Panc1 (cell line): ENCODE measurements around the gene CNKSR3. TPM values are rescaled to one million over a fixed set of nuclear protein-coding genes. Genes with fewer than 3 reads are reported as not detected.

Source experiments
- ATAC-seq: fragments of 200-7000 bp; cut with Tn5 transposase; 2 replicates; pipeline ENCODE4 v1.9.1; 2020; ENCODE audit warnings: mild to moderate bottlenecking, moderate library complexity
- BruUV-seq: library from RNA; stranded (reverse); fragments of 400-500 nt; replicated peaks from 2 replicates; lab custom pipeline; 2021; lab: Mats Ljungman, UMichigan
- CTCF ChIA-PET: fragments of 300-600 bp; sonication (Branson Sonifier 250); formaldehyde crosslinking; loops from one replicate; lab custom pipeline; 2022; ENCODE audit warnings: antibody characterized with exemption; lab: Charles Lee
- POLR2A ChIA-PET: fragments of 300-600 bp; sonication (Branson Sonifier 250); formaldehyde crosslinking; loops from one replicate; lab custom pipeline; 2022; ENCODE audit warnings: antibody characterized with exemption; lab: Charles Lee
- DNase-seq: peaks from one replicate; pipeline ENCODE4 v3.0.0-alpha.2; 2010; ENCODE audit warnings: low read depth, low spot score
- H3K27ac ChIP-seq: 2 replicates; pipeline ENCODE4 v1.5.1; 2011; ENCODE audit warnings: mild to moderate bottlenecking, low read length, inconsistent platforms
- H3K27me3 ChIP-seq: fragments of 200-500 bp; sonication (Bioruptor generic); 2 replicates; pipeline ENCODE4 v1.6.0; 2014; ENCODE audit warnings: low read length, inconsistent platforms; ENCODE audit not compliant: control insufficient read depth, insufficient read depth
- H3K36me3 ChIP-seq: fragments of 200-500 bp; sonication (Bioruptor generic); 2 replicates; pipeline ENCODE4 v1.5.1; 2014; ENCODE audit warnings: inconsistent platforms, mild to moderate bottlenecking, low read length, moderate library complexity; ENCODE audit not compliant: control insufficient read depth, insufficient read depth
- H3K4me1 ChIP-seq: 2 replicates; pipeline ENCODE4 v1.5.1; 2011; ENCODE audit warnings: inconsistent platforms, mild to moderate bottlenecking, low read length, moderate library complexity; ENCODE audit not compliant: control insufficient read depth, insufficient read depth
- H3K4me3 ChIP-seq, 2 experiments: 2 replicates each; pipeline ENCODE4 v1.5.1; 2011 to 2012; ENCODE audit warnings: low read depth in 2 of 2, low read length in 2 of 2, mild to moderate bottlenecking in 2 of 2, inconsistent platforms in 1 of 2, moderate library complexity in 1 of 2
- H3K9me3 ChIP-seq: fragments of 200-500 bp; sonication (Bioruptor generic); 2 replicates; pipeline ENCODE4 v1.5.1; 2014; ENCODE audit warnings: low read depth, mild to moderate bottlenecking, inconsistent platforms, low read length, moderate library complexity; ENCODE audit not compliant: control insufficient read depth, insufficient read depth
- CTCF ChIP-seq: fragments of 450-650 bp; IDR thresholded peaks from 2 replicates; pipeline ENCODE4 v1.5.1; 2017; ENCODE audit warnings: mild to moderate bottlenecking
- POLR2AphosphoS5 ChIP-seq: IDR thresholded peaks from 2 replicates; pipeline ENCODE4 v1.6.1; 2012; ENCODE audit warnings: mild to moderate bottlenecking, low read depth, low read length, moderate library complexity
- REST ChIP-seq, 2 experiments: IDR thresholded peaks; 2 replicates each; pipeline ENCODE4 v1.6.1; 2011 to 2012; ENCODE audit warnings: low read depth in 2 of 2, control low read depth in 1 of 2, low read length in 1 of 2, mild to moderate bottlenecking in 1 of 2, moderate library complexity in 1 of 2; ENCODE audit not compliant: insufficient read depth in 1 of 2
- SIN3A ChIP-seq: IDR thresholded peaks from 2 replicates; pipeline ENCODE4 v1.6.1; 2012; ENCODE audit warnings: low read depth, mild to moderate bottlenecking, low read length, moderate library complexity, borderline replicate concordance; ENCODE audit not compliant: insufficient read depth
- TCF7L2 ChIP-seq: IDR thresholded peaks from 2 replicates; pipeline ENCODE4 v1.6.1; 2011; ENCODE audit warnings: mild to moderate bottlenecking, low read depth, low read length, inconsistent platforms
- in situ Hi-C: cut with HindIII; loops from 2 replicates; pipeline ENCODE4 v1.10.0; 2016; ENCODE audit warnings: low sequenced_read_pairs, low pct_unique_long_range_greater_than_20kb
- intact Hi-C: fragments of 100-400 bp; cut with micrococcal nuclease; formaldehyde crosslinking; loops from one replicate; pipeline ENCODE4 v1.10.0; 2022; ENCODE audit not compliant: unreplicated experiment
- total RNA-seq: library from RNA; stranded (reverse); gene quantifications from one replicate; pipeline ENCODE4 v1.2.1, GENCODE V29; 2021; ENCODE audit not compliant: unreplicated experiment

CNKSR3 gene
- total RNA-seq, 1 experiment from 2014 or later = 18.2 TPM

GRCh38 chr6:154433477-154434241, 76.8 kb downstream of the CNKSR3 start:
- BruUV-seq = no TSS peak
- H3K4me3 ChIP-seq = no peak overlapping the region
- CTCF ChIA-PET = no interaction called here
- intact Hi-C loops (no loop called here), in situ Hi-C loops (no loop called here)
- no peak overlapping the region for H3K27ac ChIP-seq
- H3K4me1 ChIP-seq = no peaks in the 10 kb centered on the region
- no peaks in the 10 kb centered on the region for H3K9me3 ChIP-seq
- TF ChIP-seq TCF7L2 (no peak), POLR2AphosphoS5 (no peak), SIN3A (no peak), REST (IDR thresholded peaks at IDR 0.05; ENCODE audit: insufficient read depth in 1 of 2, low read depth in 2 of 2, low read length in 1 of 2) (no peak)
- DNase-seq = no peak
- H3K36me3 ChIP-seq = peaks cover 2% of the 10 kb centered on the region; the same call in 1 of the 2 replicates
- no peaks in the 10 kb centered on the region for H3K27me3 ChIP-seq
- POLR2A ChIA-PET = interaction anchor here (0.7 kb wide), 1 partner anchor 175 kb away, joined by 3 read pairs; no protein-coding TSS in a partner anchor
- no peak for ATAC-seq

- no peaks in the 10 kb centered on the region for H3K27me3 ChIP-seq
- intact Hi-C loops = no loop called here
- H3K4me1 ChIP-seq = no peaks in the 10 kb centered on the region
- no peak for DNase-seq
- no peak overlapping the region for H3K4me3 ChIP-seq
- in situ Hi-C loops = no loop called here
- CTCF ChIA-PET = no interaction called here
- BruUV-seq = no TSS peak
- no peaks in the 10 kb centered on the region for H3K9me3 ChIP-seq
- TF ChIP-seq SIN3A (no peak), POLR2AphosphoS5 (no peak), REST (IDR thresholded peaks at IDR 0.05; ENCODE audit: insufficient read depth in 1 of 2, low read depth in 2 of 2, low read length in 1 of 2) (no peak), TCF7L2 (no peak), CTCF (no peak)
- no peak overlapping the region for H3K27ac ChIP-seq
- POLR2A ChIA-PET = no interaction called here
- no peak for ATAC-seq
- H3K36me3 ChIP-seq = peaks cover 2% of the 10 kb centered on the region; the same call in 1 of the 2 replicates
These were observed 77.7 kb downstream of the CNKSR3 start for GRCh38 chr6:154432533-154433476.
